GM12878 (cell line): ENCODE measurements around the gene DKKL1. TPM values are rescaled to one million over a fixed set of nuclear protein-coding genes. Genes with fewer than 3 reads are reported as not detected.

Source experiments
- ATAC-seq: fragments of 200-7000 bp; cut with Tn5 transposase; 3 replicates; pipeline ENCODE4 v1.9.1; 2020; ENCODE audit warnings: mild to moderate bottlenecking, moderate library complexity
- BruUV-seq: library from RNA; stranded (reverse); fragments of 400-500 nt; replicated peaks from 2 replicates; lab custom pipeline; 2021; lab: Mats Ljungman, UMichigan
- CTCF ChIA-PET: fragments of 300-600 bp; sonication (Branson Sonifier 250); formaldehyde crosslinking; extraction: SDS; loops from one replicate; lab custom pipeline; 2021; ENCODE audit warnings: inconsistent platforms; lab: Yijun Ruan, JAX
- POLR2A ChIA-PET: fragments of 350-600 bp; formaldehyde crosslinking; extraction: SDS; loops from one replicate; lab custom pipeline; 2021; ENCODE audit warnings: inconsistent platforms; lab: Charles Lee
- RAD21 ChIA-PET: fragments of 300-600 bp; sonication (Branson Sonifier 250); formaldehyde crosslinking; loops from one replicate; lab custom pipeline; 2023; ENCODE audit warnings: antibody characterized with exemption; ENCODE audit not compliant: unreplicated experiment; lab: Charles Lee
- SMC1A ChIA-PET: fragments of 300-600 bp; sonication (Branson Sonifier 250); formaldehyde crosslinking; loops from one replicate; lab custom pipeline; 2023; ENCODE audit not compliant: unreplicated experiment, uncharacterized antibody; lab: Charles Lee
- DNase-seq: peaks from one replicate; pipeline ENCODE4 v3.0.0-alpha.2; 2011; ENCODE audit warnings: low read depth, low spot score
- FAIRE-seq: peaks from 3 replicates; lab custom pipeline; 2011; peaks lifted over from hg19 to GRCh38; lab: Jason Lieb, UNC
- H2AFZ ChIP-seq: 2 replicates; pipeline ENCODE4 v1.6.0; 2011; ENCODE audit warnings: low read depth, low read length, control low read depth; ENCODE audit not compliant: control insufficient read depth
- H3K27ac ChIP-seq: 2 replicates; pipeline ENCODE4 v1.5.1; 2011; ENCODE audit warnings: control low read depth; ENCODE audit not compliant: control insufficient read depth, insufficient read depth
- H3K27me3 ChIP-seq, 2 experiments: replicated peaks in 1 of 2; 2 replicates each; pipeline versions ENCODE4 v1.6.0 to v1.6.1; 2011; ENCODE audit warnings: low read length in 1 of 2; ENCODE audit not compliant: control insufficient read depth in 2 of 2, insufficient read depth in 2 of 2
- H3K36me3 ChIP-seq, 2 experiments: 2 replicates each; pipeline ENCODE4 v1.5.1; 2011; ENCODE audit warnings: low read length in 1 of 2; ENCODE audit not compliant: control insufficient read depth in 2 of 2, insufficient read depth in 2 of 2
- H3K4me1 ChIP-seq: 2 replicates; pipeline ENCODE4 v1.6.1; 2011; ENCODE audit warnings: mild to moderate bottlenecking, low read length, moderate library complexity, mixed read lengths; ENCODE audit not compliant: control insufficient read depth, insufficient read depth
- H3K4me2 ChIP-seq: 2 replicates; pipeline ENCODE4 v1.6.0; 2011; ENCODE audit warnings: control low read depth; ENCODE audit not compliant: control insufficient read depth, insufficient read depth
- H3K4me3 ChIP-seq: fragments of 200-600 bp; sonication (generic); 2 replicates; pipeline ENCODE4 v1.5.1; 2016
- H3K79me2 ChIP-seq: 2 replicates; pipeline ENCODE4 v1.6.0; 2011; ENCODE audit warnings: low read length; ENCODE audit not compliant: control insufficient read depth, insufficient read depth
- H3K9ac ChIP-seq: 2 replicates; pipeline ENCODE4 v1.8.0; 2011; ENCODE audit warnings: low read length, control low read depth, mixed read lengths; ENCODE audit not compliant: control insufficient read depth, insufficient read depth
- H3K9me3 ChIP-seq: replicated peaks from 3 replicates; pipeline ENCODE4 v1.5.1; 2011; ENCODE audit warnings: mild to moderate bottlenecking, low read length; ENCODE audit not compliant: control insufficient read depth, insufficient read depth
- H4K20me1 ChIP-seq: 2 replicates; pipeline ENCODE4 v1.6.0; 2011; ENCODE audit not compliant: control insufficient read depth, insufficient read depth
- CBX3 ChIP-seq: fragments of 200-600 bp; sonication (generic); IDR thresholded peaks from 2 replicates; pipeline ENCODE4 v1.6.1; 2016; ENCODE audit warnings: low read depth, borderline replicate concordance
- HDGF ChIP-seq: fragments of 450-650 bp; IDR thresholded peaks from 2 replicates; pipeline ENCODE4 v1.6.1; 2016; ENCODE audit warnings: antibody characterized with exemption
- PML ChIP-seq: IDR thresholded peaks from 2 replicates; pipeline ENCODE4 v1.6.1; 2012; ENCODE audit warnings: low read length, inconsistent platforms
- RAD21 ChIP-seq: IDR thresholded peaks from 2 replicates; pipeline ENCODE4 v1.6.1; 2011; ENCODE audit warnings: mild to moderate bottlenecking, low read depth, low read length, moderate library complexity; ENCODE audit not compliant: insufficient read depth
- WGBS: methylation state at CpG from one replicate; pipeline ENCODE4 v1.1.6; 2016; ENCODE audit warnings: low lambda C conversion rate; ENCODE audit not compliant: insufficient replicate concordance, insufficient coverage; ENCODE audit errors: missing lambda C conversion rate; 5-methylcytosine and 5-hydroxymethylcytosine counted together
- in situ Hi-C: fragments of 300-500 bp; cut with MboI; formaldehyde crosslinking; loops from 9 replicates; pipeline ENCODE4 v1.14.3; 2018; ENCODE audit warnings: mixed read lengths
- intact Hi-C: fragments of 100-400 bp; cut with micrococcal nuclease; formaldehyde crosslinking; loops from one replicate; pipeline ENCODE4 v1.14.2; 2022; ENCODE audit not compliant: unreplicated experiment
- polyA plus RNA-seq, 11 experiments: library from polyadenylated mRNA; depleted of rRNA in 4 of 11; unstranded in 6 of 11; stranded (reverse) in 5 of 11; fragments of >200 nt; fragmentation: Nextera tagmentation in 4 of 11; fragmentation: Illumina TruSeq in 1 of 11; extraction: Ambion mirVana in 4 of 11; extraction: Trizol in 1 of 11; gene quantifications; 1 replicate in 1 of 11; 2 replicates in 10 of 11; pipeline versions ENCODE4 v1.2.1 to v1.2.3, GENCODE V29; 2011 to 2016; ENCODE audit warnings: inconsistent platforms in 2 of 11, missing spikeins in 2 of 11, low read depth in 1 of 11
- total RNA-seq, 4 experiments: library from RNA; depleted of rRNA in 3 of 4; stranded (reverse); fragments of >200 nt in 3 of 4; fragmentation: Illumina TruSeq in 1 of 4; extraction: Trizol in 1 of 4; gene quantifications; 2 replicates each; pipeline versions ENCODE4 v1.2.1 to v1.2.3, GENCODE V29; 2013 to 2021
- TF ChIP-seq, protein P1 (sequence below): fragments of 450-650 bp; IDR thresholded peaks from 2 replicates; pipeline ENCODE4 v1.6.1; 2014; ENCODE audit warnings: mild to moderate bottlenecking

The DKKL1 gene
- total and polyA plus RNA-seq, 10 of the 15 experiments (the other 5 are each of a cell fraction or from before 2014, with no cell fraction given) = not detected

DNA sequence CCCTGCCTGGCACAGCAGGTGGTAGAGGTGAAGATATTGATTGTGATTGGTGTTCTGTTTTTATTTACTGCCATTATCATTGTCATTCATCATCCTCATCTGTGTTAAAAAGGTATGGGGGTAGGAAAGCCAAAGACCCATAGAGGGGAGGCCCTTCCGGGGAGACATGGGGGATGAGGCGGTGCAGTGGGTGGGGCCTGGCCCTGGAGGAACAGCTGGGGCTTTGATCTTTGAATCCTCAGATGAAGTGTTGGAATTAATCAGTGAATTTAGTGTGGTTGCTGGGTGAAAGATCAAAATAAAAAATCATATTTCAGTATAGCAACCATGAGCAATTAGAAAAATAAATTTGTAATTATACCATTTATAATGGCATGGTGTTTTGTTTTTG lies 52.1 kb downstream of the DKKL1 start:
- WGBS = 81% methylated on average over 2 of the region's 2 CpGs
- Histone ChIP-seq H3K79me2 (no peaks in the 10 kb centered on the region), H3K27ac (no peak overlapping the region), H2AFZ (peak overlapping the region; percentile 19; the same call in 1 of the 2 replicates), H3K9me3 (no peaks in the 10 kb centered on the region), H3K9ac (no peak overlapping the region), H4K20me1 (no peaks in the 10 kb centered on the region), H3K4me1 (0 out of 2 replicates have a peak, but pooled peaks cover 3% of the 10 kb centered on the region), H3K27me3 (peaks cover 2 to 13% of the 10 kb centered on the region in 2 experiments; a peak in 3 of 4 replicates), H3K4me2 (no peak overlapping the region), H3K4me3 (no peak overlapping the region), H3K36me3 (no peaks in the 10 kb centered on the region)
- intact Hi-C loops = no loop called here
- no TSS peak for BruUV-seq
- in situ Hi-C loops = no loop called here
- no peak for TF ChIP-seq CBX3
- TF ChIP-seq PML = no peak
- TF ChIP-seq, protein P1, sequence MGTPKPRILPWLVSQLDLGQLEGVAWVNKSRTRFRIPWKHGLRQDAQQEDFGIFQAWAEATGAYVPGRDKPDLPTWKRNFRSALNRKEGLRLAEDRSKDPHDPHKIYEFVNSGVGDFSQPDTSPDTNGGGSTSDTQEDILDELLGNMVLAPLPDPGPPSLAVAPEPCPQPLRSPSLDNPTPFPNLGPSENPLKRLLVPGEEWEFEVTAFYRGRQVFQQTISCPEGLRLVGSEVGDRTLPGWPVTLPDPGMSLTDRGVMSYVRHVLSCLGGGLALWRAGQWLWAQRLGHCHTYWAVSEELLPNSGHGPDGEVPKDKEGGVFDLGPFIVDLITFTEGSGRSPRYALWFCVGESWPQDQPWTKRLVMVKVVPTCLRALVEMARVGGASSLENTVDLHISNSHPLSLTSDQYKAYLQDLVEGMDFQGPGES = no peak
- POLR2A ChIA-PET = no interaction called here
- FAIRE-seq (no peak), ATAC-seq (peak; percentile 19; the same call in 2 of the 3 replicates), DNase-seq (no peak)
- RAD21 ChIA-PET = interaction anchor here (0.8 to 1.8 kb wide), 6 partner anchors 8 to 55 kb away, joined by 3 to 4 read pairs (median 3); no protein-coding TSS in a partner anchor
- SMC1A ChIA-PET = interaction anchor here (1.1 to 3.0 kb wide), 5 partner anchors 8 to 24 kb away, joined by 3 to 9 read pairs (median 4); partner anchors contain the start of gene GFY
- CTCF ChIA-PET = interaction anchor here (0.7 to 3.8 kb wide), 7 partner anchors 10 to 113 kb away, joined by 3 to 19 read pairs (median 3); partner anchors contain the start of gene FLT3LG

DNA sequence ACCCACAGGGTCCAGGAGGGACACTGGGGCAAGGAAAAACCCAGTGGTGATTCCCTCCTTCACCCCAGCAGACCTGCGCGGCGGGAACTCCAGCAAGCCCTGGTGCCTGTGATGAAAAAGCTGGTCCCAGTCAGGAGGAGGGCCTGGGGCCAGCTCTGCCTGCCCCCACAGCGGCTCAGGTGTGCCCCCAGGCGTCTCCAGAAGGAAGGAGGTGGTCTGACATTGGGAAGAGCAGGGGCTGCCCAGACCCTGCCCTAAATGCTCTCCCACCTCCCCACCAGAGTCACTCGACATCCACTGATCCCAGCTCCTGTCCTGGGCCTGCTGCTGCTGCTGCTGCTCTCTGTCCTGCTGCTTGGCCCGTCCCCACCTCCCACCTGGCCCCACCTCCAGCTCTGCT lies 53.4 kb downstream of the DKKL1 start:
- H2AFZ ChIP-seq = no peak overlapping the region
- FAIRE-seq (no peak), DNase-seq (no peak), ATAC-seq (no peak)
- H3K9ac ChIP-seq = no peak overlapping the region
- no peaks in the 10 kb centered on the region for H4K20me1 ChIP-seq
- POLR2A ChIA-PET = interaction anchor here (0.6 to 1.8 kb wide), 2 partner anchors 9 to 13 kb away, joined by 3 to 5 read pairs; no protein-coding TSS in a partner anchor
- H3K4me2 ChIP-seq = no peak overlapping the region
- TF ChIP-seq RAD21 (peak; percentile 20; the same call in 1 of the 2 replicates), HDGF (no peak)
- no peaks in the 10 kb centered on the region for H3K9me3 ChIP-seq
- SMC1A ChIA-PET = interaction anchor here (1.0 to 3.0 kb wide), 4 partner anchors 13 to 116 kb away, joined by 3 to 9 read pairs (median 4); no protein-coding TSS in a partner anchor
- CTCF ChIA-PET = interaction anchor here (0.8 to 3.8 kb wide), 8 partner anchors 9 to 191 kb away, joined by 3 to 19 read pairs (median 3); no protein-coding TSS in a partner anchor
- 17% methylated on average over 7 of the region's 7 CpGs for WGBS
- in situ Hi-C loops (no loop called here), intact Hi-C loops (no loop called here)
- RAD21 ChIA-PET = interaction anchor here (1.0 to 1.8 kb wide), 4 partner anchors 21 to 128 kb away, joined by 3 to 4 read pairs (median 4); no protein-coding TSS in a partner anchor
- H3K36me3 ChIP-seq = no peaks in the 10 kb centered on the region
- H3K4me3 ChIP-seq = no peak overlapping the region
- H3K27ac ChIP-seq = no peak overlapping the region
- BruUV-seq = no TSS peak
- 0 out of 2 replicates have a peak, but pooled peaks cover 3% of the 10 kb centered on the region for H3K4me1 ChIP-seq
- peaks cover 9 to 24% of the 10 kb centered on the region in 2 experiments for H3K27me3 ChIP-seq
- no peaks in the 10 kb centered on the region for H3K79me2 ChIP-seq
